A172 (cell line): ENCODE measurements around the gene TMPRSS3. TPM values are rescaled to one million over a fixed set of nuclear protein-coding genes. Genes with fewer than 3 reads are reported as not detected.
A peak's percentile ranks its signal among the peaks of the same experiment; 100 is the strongest.

ENCODE experiments used
- DNase-seq: peaks from one replicate; pipeline ENCODE4 v3.0.0-alpha.2; 2015; ENCODE audit warnings: low spot score
- total RNA-seq: library from RNA; depleted of rRNA; stranded (reverse); fragments of >200 nt; shearing (Covaris generic); gene quantifications from 2 replicates; pipeline ENCODE4 v1.2.3, GENCODE V29; 2014

The TMPRSS3 gene
- total RNA-seq, 1 experiment from 2014 or later: 0.12 TPM

- no peak for DNase-seq
Measured at GRCh38 chr21:42407476-42407875, 11.6 kb upstream of the TMPRSS3 start.

- DNase-seq: no peak
Measured at GRCh38 chr21:42406866-42407265, 11.0 kb upstream of the TMPRSS3 start.

- DNase-seq: no peak
Measured at GRCh38 chr21:42406201-42406621, 10.4 kb upstream of the TMPRSS3 start.

- DNase-seq: no peak
Measured at GRCh38 chr21:42405064-42406013, 9.5 kb upstream of the TMPRSS3 start.

- DNase-seq: no peak
Measured at GRCh38 chr21:42404539-42404938, 8.7 kb upstream of the TMPRSS3 start.

- DNase-seq: no peak
Measured at GRCh38 chr21:42403611-42404231, 7.9 kb upstream of the TMPRSS3 start, which contains the start of gene UBASH3A. Gene UBASH3A, plus strand, starts transcription at chr21:42403902. Its CDS starts 44 bp downstream, at chr21:42403946.

GRCh38 chr21:42401820-42402251 is 6.0 kb upstream of the TMPRSS3 start:
- DNase-seq: no peak

- no peak for DNase-seq
Measured at GRCh38 chr21:42401154-42401553, 5.3 kb upstream of the TMPRSS3 start.

GRCh38 chr21:42400525-42400924 is 4.7 kb upstream of the TMPRSS3 start:
- DNase-seq: peak; percentile 53

- DNase-seq: no peak
Measured at GRCh38 chr21:42398436-42399028, 2.7 kb upstream of the TMPRSS3 start.

GRCh38 chr21:42397746-42398394 is 2.0 kb upstream of the TMPRSS3 start:
- DNase-seq: no peak

- DNase-seq: no peak
Measured at GRCh38 chr21:42396799-42397745, 1.2 kb upstream of the TMPRSS3 start.

- no peak for DNase-seq
Measured at GRCh38 chr21:42395302-42395701, 550 bp downstream of the TMPRSS3 start.

- no peak for DNase-seq
Measured at GRCh38 chr21:42393443-42393950, 2.4 kb downstream of the TMPRSS3 start.

- no peak for DNase-seq
Measured at GRCh38 chr21:42392731-42393442, 3.0 kb downstream of the TMPRSS3 start.

GRCh38 chr21:42391297-42391696 is 4.6 kb downstream of the TMPRSS3 start:
- DNase-seq: no peak

GRCh38 chr21:42390696-42391095 is 5.2 kb downstream of the TMPRSS3 start:
- no peak for DNase-seq

- DNase-seq: no peak
Measured at GRCh38 chr21:42390193-42390592, 5.7 kb downstream of the TMPRSS3 start.

- no peak for DNase-seq
Measured at GRCh38 chr21:42389449-42389835, 6.4 kb downstream of the TMPRSS3 start.
